NCI-H82 (cell line): ENCODE data around the gene PIGH.
"Not testable (repeated sequence)": the region's sequence is repeated elsewhere in the genome, so short reads cannot be mapped to it uniquely, and the experiment has no call there.

Experiments
- DNase-seq: peaks from one replicate; lab custom pipeline; 2025; lab: John Stamatoyannopoulos, UW

PIGH gene

GRCh38 chr14:67551123-67551522 is 48.9 kb downstream of the PIGH start:
- no peak for DNase-seq

DNA sequence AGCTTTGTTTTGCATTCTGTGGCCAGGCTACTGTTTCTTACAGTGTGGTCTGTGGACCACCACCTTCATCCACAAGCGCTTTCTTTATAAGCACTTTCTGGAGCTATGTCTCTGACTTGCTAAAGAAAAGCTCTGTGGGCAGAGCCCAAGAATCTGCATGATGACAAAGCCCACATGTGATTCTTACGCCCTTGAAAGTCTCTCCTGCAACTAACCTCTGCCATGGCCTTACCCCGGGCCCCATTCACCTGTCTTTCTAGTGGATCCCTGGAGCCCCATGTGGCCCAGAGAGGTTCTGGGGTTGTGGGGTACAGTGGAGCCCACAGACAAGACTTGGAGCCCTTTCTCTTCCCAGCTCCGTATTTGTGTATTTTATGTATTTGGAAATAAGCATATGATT is 50.3 kb downstream of the PIGH start:
- no peak for DNase-seq

DNA sequence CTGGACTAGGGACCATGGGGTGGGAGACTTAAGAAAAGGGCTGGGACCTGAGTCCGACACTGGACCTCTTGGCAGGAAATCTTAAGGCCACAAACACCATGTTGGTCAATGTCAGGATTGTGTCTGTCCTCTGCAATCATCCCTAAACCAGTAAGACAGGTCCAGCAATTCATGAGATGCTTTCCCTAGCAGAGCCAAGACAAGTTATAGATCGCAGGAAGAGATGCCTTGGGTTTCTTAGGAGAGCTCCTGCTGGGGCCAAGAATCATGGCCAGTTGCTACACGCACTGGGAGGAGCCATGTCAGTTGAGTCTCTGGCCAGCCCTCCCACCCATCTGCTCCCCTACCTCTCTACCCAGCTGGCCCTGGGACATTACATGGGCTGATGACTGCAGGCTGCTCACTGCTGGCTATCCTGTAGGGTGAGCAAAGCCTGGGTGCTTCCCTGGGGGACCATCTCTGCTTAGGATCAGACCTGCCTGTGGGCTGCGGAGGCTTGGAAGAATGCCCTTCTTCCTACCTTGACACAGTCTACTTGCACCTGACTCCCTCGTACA is 52.8 kb downstream of the PIGH start:
- DNase-seq: peak; percentile 72

- no peak for DNase-seq
Measured at GRCh38 chr14:67544590-67544989, 55.5 kb downstream of the PIGH start.

- not testable (repeated sequence) for DNase-seq
Measured at GRCh38 chr14:67542620-67543019, 57.4 kb downstream of the PIGH start.

- no peak for DNase-seq
Measured at GRCh38 chr14:67541448-67542387, 58.4 kb downstream of the PIGH start.
